Lower leg skin (tissue), 4 donors: ENCODE data around the gene PDZD8. TPM values are rescaled to one million over a fixed set of nuclear protein-coding genes. Genes with fewer than 3 reads are reported as not detected.

Source experiments
- DNase-seq, 2 donors: peaks; one replicate each; pipeline ENCODE4 v3.0.0-alpha.2; 2019; ENCODE audit warnings: low spot score in 2 of 2
- H3K4me3 ChIP-seq: fragments of 200-600 bp; sonication (generic); 2 replicates; pipeline ENCODE4 v1.5.1; 2017; ENCODE audit warnings: mild to moderate bottlenecking, low read depth; ENCODE audit not compliant: poor library complexity, severe bottlenecking
- POLR2A ChIP-seq, 2 donors: fragments of 450-650 bp; IDR thresholded peaks; one replicate each; pipeline ENCODE4 v1.6.1; 2016 to 2017; ENCODE audit warnings: antibody characterized with exemption in 2 of 2, mild to moderate bottlenecking in 1 of 2, moderate library complexity in 1 of 2
- WGBS, 2 donors: methylation state at CpG; one replicate each; pipeline ENCODE4 v1.1.5; 2018; 5-methylcytosine and 5-hydroxymethylcytosine counted together
- intact Hi-C: fragments of 100-400 bp; cut with DNase I; formaldehyde crosslinking; loops from one replicate; pipeline ENCODE4 v1.15.0; 2023; ENCODE audit warnings: low total_unique reads
- total RNA-seq, 4 donors: library from RNA; depleted of rRNA; stranded (reverse); fragments of >200 nt; gene quantifications; one replicate each; pipeline ENCODE4 v1.1.0, GENCODE V29; 2016
- TF ChIP-seq, protein P1 (sequence below), 3 donors: fragments of 450-650 bp; IDR thresholded peaks; one replicate each; pipeline ENCODE4 v1.5.1; 2016; ENCODE audit warnings: antibody characterized with exemption in 3 of 3, mild to moderate bottlenecking in 3 of 3, moderate library complexity in 2 of 3

The PDZD8 gene
- total RNA-seq, 4 donors from 2014 or later: 20.6 to 29.4 (median 27.8) TPM

DNA sequence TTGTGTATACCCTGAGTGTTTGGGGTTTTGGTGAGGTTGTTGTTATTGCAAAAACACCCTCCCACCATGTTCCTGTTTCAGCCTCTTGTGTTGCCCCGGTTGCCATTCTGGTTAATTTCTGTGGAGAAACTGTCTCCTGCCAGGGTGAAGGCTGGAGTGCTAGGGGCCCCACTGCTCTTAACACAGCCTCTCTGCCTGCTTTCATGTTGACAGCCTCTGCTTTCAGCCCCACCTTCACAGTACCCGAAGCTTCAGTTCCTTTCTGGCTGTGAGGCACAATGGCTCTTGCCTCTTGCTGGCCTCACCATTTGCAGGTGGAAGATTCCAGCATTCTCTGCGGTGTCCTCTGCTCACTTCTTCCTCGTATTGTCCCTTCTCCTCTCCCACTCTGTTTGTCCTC is 115.2 kb downstream of the PDZD8 start:
- WGBS, 2 donors: 67 to 68% methylated on average over 4 of the region's 4 CpGs
- peak in 1 of 2 donors; percentile 31 for DNase-seq
- intact Hi-C loops: no loop called here
- no peak for TF ChIP-seq POLR2A (IDR thresholded peaks at IDR 0.05)
- TF ChIP-seq, protein P1, sequence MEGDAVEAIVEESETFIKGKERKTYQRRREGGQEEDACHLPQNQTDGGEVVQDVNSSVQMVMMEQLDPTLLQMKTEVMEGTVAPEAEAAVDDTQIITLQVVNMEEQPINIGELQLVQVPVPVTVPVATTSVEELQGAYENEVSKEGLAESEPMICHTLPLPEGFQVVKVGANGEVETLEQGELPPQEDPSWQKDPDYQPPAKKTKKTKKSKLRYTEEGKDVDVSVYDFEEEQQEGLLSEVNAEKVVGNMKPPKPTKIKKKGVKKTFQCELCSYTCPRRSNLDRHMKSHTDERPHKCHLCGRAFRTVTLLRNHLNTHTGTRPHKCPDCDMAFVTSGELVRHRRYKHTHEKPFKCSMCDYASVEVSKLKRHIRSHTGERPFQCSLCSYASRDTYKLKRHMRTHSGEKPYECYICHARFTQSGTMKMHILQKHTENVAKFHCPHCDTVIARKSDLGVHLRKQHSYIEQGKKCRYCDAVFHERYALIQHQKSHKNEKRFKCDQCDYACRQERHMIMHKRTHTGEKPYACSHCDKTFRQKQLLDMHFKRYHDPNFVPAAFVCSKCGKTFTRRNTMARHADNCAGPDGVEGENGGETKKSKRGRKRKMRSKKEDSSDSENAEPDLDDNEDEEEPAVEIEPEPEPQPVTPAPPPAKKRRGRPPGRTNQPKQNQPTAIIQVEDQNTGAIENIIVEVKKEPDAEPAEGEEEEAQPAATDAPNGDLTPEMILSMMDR (IDR thresholded peaks at IDR 0.05): no peak
- H3K4me3 ChIP-seq: no peak overlapping the region

DNA sequence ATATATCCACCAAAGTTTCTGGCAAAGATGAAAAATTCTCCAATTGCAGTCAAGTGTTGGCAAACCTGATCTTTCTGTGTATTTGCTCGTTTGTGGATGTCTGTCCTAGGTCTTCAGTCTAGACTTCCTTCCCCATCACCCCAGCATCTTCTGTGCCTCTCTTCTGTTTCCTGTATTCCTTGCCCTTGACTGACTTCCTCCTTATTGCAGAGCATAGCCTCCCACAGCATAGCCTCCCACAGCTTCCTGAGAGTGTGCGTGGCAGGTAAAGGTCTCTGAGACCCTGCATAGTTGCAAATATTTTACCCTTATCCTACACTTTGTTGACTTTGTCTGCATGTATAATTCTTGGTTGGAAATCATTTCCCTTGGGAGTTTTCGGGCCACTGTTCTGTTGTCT is 116.0 kb downstream of the PDZD8 start:
- 62 to 68% methylated on average over 3 of the region's 3 CpGs for WGBS, 2 donors
- no peak for TF ChIP-seq POLR2A (IDR thresholded peaks at IDR 0.05)
- TF ChIP-seq, protein P1 (IDR thresholded peaks at IDR 0.05): no peak
- no peak overlapping the region for H3K4me3 ChIP-seq
- intact Hi-C loops: no loop called here
- peak in 1 of 2 donors; percentile 49 for DNase-seq

DNA sequence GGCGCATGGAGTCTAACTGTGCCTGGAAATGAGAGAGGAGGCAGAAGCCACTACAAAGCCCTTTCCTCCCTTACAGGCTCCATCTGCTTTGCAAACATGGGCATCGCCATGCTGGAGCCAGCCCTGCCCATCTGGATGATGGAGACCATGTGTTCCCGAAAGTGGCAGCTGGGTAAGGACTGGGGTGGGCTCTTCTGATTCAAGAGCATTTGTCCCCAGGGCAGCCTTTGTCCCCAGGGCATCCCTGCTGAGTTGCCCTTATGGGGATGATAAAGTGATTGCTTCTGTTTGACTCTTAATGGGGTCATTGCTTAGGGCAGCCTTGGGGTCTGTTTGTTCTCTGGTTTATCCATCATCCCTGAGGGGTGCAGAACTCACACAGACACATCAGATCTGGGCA is 117.5 kb downstream of the PDZD8 start:
- WGBS, 2 donors: 80 to 87% methylated on average over 3 of the region's 3 CpGs
- TF ChIP-seq POLR2A (IDR thresholded peaks at IDR 0.05): no peak
- TF ChIP-seq, protein P1 (IDR thresholded peaks at IDR 0.05): no peak
- intact Hi-C loops: no loop called here
- peak in 1 of 2 donors; percentile 70 for DNase-seq
- no peak overlapping the region for H3K4me3 ChIP-seq

DNA sequence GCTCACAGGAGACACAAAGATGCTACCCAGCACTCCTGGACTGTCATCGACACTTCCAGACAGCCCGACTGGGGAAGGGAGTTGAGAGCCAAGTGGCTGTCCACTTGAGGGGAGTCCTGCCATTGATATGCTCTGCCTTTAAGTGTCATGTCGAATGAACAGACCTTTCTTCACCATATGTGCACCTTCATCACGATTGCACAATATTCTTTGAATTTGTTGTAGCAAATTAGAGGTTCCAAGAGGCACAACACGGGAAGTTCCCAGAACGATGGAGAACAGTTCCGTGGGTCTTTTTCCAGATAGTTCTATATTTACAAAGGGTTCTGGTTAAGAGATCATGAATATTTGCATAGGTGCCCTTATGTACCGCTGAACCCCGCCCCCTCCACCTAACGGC is 118.3 kb downstream of the PDZD8 start:
- intact Hi-C loops: no loop called here
- TF ChIP-seq, protein P1 (IDR thresholded peaks at IDR 0.05): no peak
- TF ChIP-seq POLR2A (IDR thresholded peaks at IDR 0.05): no peak

DNA sequence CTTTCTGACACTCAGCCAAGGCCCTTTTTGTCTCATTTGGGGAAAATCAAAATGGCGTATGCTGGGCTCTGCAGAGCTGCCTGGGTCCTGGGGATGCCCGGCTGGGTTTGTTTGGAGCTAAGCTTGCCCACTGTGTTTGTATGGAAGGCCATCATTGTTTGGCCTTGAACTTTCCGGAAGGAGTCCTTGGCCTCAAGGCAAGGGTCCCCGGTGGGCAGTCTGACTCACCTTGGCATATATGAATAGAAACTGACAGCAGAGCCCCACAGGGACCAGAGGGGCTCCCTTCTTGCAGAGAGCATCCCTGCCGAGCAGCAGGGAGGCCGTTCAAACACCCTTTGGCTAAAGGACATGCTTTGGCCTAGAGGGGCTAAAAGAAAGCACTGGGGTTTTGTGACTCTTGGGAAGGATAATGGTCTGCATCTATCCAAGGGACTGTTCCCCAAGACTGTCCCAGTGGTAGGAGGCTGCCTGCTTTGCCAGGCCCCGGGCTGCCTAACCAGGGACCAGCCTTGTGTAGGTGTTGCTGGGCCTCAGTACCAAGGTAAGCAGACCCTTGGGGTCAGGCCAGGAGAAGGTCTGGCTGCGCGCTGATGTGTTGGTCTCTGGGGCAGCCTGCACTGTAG is 119.3 kb downstream of the PDZD8 start:
- peak in 1 of 2 donors; percentile 15 for DNase-seq
- 95 to 96% methylated on average over 9 of the region's 9 CpGs for WGBS, 2 donors
- no peak overlapping the region for H3K4me3 ChIP-seq
- no peak for TF ChIP-seq POLR2A (IDR thresholded peaks at IDR 0.05)
- TF ChIP-seq, protein P1 (IDR thresholded peaks at IDR 0.05): no peak
- intact Hi-C loops: no loop called here

More for the DNA sequence above, 118.3 kb downstream of the PDZD8 start:
- no peak overlapping the region for H3K4me3 ChIP-seq
- DNase-seq: no peak
- WGBS, 2 donors: 77 to 91% methylated on average over 10 of the region's 10 CpGs
